NCI-H1092 (cell line): ENCODE data around the gene EIF3M.
A peak's percentile ranks its signal among the peaks of the same experiment; 100 is the strongest.
"Not testable (repeated sequence)": the region's sequence is repeated elsewhere in the genome, so short reads cannot be mapped to it uniquely, and the experiment has no call there.

Source experiments
- DNase-seq: peaks from one replicate; lab custom pipeline; 2025; lab: John Stamatoyannopoulos, UW

Gene EIF3M

DNA sequence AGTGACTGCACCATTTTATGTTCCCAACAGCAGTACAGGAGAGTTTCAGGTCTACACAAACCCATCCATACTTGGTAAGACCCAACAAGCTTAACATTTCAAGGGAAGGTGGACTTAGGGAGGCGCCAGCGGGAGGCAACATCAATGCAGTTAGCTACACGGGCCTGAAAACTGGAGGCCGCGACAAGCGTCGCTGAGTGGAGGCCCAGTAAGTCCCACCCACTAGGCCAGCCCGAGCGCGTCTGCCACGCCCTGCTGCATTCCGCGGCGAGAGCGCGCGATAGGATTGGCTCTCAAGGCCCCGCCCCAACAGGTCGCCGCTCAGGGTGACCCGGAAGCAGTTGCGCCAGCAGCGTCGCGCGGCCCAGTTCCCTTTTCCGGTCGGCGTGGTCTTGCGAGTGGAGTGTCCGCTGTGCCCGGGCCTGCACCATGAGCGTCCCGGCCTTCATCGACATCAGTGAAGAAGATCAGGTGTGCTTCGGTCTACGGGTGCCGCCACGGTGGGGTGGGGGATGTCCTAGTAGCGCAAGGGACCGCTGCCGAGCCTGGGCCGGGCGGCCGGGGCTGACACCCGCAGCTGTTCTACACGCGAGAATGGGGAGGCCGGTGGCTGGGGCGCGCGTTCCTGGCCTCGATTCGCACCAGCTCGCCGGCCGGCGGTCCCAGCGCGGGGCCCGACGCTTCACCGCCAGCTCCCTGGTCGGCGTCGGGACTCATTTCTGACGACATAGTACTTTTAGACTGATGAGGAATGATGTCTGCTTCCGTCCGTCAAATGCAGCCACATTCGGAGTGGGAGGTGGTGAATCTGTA, at the start of gene EIF3M:
Gene EIF3M (plus strand): TSS at position 373 of the 813 bp plus-strand sequence. CDS start 57 bp downstream, at position 430.
- peak; percentile 93 for DNase-seq

DNA sequence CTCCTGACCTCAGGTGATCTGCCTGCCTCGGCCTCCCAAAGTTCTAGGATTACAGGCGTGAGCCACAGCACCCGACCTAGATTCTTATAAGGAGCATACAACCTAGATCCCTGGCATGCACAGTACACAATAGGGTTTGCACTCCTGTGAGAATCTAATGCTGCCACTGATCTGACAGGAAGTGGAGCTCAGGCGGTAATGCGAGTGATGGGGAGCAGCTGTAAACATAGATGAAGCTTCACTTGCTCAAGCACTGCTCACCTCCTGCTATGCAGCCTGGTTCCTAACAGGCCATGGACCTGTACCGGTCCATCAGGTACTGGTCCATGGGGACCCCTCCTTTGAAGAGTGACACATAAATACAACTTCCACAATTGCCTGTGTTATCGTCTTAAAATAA, 44.8 kb upstream of the EIF3M start:
- no peak for DNase-seq

DNA sequence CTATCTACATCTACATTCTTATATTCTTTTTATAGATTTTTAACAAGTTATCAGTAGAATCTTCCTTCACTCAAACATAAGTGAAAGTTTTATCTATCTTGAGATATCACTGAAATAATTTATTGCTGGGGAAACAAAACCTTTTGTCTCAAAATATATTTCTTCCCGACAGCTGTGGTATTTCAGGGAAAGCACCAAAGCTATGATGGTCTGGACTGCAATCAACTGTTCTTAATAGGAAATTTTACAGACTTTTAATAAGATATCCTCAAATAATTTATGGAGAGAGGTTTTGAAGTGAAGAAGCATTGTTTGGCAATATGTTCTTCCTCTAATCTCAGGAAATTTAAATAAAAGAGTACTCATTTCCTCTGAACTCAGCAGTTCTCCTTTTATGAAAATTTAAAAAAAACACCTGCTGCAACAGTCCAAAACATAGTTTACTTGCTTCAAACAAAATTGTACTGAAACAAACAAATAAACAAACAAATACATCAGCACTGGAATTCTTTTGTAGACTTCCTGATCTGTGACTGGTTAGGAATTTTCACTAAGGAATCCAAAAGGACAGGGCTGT, 33.9 kb upstream of the EIF3M start:
- no peak for DNase-seq

DNA sequence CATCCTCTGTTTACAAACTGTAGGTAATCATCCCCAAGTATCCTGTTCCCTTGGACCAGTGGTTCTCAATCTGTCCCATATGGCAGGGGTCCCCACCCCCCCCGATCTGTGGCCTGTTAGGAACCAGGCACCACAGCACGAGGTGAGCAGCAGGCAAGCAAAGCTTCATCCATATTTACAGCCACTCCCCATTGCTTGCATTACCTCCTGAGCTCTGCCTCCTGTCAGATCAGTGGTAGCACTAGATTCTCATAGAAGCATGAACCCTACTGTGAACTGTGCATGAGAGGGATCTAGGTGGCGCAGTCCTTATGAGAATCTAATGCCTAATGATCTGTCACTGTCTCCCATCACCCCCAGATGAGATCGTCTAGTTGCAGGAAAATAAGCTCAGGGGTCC, 33.4 kb upstream of the EIF3M start:
- DNase-seq: no peak

DNA sequence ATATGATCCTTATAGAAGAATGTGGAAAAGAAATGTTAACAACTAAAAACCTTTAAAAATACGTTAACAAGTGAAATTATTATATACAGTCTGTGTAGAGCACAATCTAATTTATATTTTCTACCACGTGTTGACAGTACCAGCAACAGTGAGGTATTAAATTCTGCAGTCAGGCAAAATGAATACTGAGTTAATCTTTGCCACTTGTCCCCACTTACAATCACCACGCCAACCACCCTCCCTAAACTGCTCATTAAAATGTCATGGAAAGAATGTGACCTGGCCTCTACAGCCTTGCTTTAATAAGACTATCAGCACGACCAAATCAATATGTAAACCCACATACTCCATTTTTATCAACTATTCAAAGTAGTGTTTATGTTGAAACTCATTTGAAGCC, 28.5 kb upstream of the EIF3M start:
- no peak for DNase-seq

DNA sequence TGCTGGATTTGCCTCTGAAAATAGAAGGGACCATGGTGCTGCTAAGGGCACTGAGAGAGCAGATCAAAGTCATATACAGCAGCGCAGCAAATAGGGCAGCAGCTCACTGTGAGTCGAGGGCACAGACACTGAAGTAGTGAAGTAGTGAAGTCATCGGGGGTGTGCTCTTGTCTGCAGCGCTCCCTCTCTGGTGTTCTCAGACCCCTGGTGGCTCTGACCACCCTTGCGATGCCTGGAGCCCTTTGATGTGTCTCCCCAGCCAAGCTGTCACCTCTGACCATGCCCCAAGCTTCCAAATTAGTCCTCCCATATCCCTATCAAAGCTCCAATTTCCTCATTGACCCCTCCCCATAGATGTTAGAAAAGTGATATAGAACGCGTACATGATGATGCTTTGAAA, 27.7 kb upstream of the EIF3M start:
- no peak for DNase-seq

DNA sequence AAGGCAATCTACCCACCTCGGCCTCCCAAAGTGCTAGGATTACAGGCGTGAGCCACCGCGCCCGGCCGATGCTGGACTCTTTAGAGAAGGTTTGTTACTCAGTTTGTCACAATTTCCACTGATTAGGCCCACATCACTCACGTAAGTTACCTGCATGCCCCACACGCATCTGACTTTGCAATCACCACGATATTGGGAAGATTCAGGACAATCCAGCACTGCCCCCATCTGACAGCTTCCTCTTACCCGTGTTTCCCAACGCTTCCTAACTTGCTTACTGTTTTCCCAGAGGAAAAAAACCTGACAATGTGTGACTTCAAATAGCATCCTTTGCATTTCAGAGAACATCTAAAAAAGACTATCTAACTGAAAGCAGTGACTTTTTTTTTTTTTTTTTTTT, 21.8 kb upstream of the EIF3M start:
- DNase-seq: no peak

DNA sequence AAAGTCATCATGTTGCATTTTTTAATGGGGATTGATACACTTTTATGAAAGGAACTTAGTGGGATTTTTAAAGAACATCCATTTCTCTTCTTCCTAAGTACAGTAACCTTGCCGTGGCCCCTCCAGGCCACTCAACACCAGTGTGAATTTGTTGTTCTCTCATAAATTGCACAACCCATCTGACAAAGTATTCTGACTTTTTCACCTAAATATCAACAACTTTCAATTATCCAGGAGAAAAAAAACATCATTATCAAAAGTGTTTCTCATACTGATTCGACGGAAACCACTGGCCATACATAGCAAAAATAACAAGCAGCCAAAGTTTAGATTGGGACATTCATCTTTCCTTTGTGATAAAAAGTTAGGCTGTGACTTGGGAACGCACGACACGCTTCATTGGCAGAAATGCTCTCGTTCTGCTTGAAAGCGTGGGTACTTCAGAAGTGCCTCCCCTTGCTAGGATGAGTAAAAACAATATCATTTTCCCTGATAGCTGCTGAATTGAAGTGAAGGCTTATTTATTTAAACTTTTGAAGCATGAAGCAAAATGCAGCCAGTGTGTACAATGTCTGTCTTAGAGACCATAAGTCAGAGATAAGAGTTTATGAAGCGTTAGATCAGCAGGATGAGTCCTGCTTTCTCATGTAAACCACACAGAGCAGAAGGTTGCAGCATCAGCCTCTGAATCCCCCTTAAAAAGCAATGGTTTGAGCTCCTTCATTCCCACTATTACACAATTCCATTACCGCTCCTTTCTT, 20.6 kb upstream of the EIF3M start:
- DNase-seq: no peak

DNA sequence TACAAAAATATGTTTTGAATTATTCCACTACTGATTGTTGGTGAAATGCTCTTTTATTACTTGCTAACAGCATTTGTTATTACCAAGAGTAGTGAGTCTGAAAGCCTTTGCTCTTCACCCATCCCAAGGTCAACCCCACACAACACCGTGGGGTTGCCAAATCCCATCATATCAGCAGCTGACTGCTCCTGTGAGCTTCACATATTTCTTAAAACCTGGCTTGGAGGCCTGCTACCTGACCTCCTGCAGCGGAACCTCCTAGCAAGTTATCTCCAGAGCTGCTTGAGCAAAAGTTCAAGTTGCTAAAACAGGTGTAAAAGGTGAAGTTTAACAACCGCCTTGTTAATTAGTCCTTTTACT, 20.1 kb upstream of the EIF3M start:
- DNase-seq: no peak

DNA sequence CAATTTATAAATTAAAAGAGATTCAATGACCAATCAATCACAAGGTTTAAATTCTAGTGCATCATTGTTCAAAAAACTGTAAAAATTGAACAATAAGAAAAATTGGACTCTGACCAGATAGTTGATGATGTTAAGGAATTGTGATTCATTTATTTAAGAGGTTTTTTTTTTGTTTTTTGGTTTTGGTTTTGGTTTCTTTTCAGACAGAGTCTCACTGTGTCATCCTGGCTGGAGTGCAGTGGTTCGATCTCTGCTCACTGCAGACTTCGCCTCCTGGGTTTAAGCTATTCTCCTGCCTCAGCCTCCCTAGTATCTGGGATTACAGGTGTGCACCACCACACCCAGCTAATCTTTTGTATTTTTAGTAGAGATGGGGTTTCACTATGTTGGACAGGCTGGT, 17.1 kb upstream of the EIF3M start:
- DNase-seq: no peak

DNA sequence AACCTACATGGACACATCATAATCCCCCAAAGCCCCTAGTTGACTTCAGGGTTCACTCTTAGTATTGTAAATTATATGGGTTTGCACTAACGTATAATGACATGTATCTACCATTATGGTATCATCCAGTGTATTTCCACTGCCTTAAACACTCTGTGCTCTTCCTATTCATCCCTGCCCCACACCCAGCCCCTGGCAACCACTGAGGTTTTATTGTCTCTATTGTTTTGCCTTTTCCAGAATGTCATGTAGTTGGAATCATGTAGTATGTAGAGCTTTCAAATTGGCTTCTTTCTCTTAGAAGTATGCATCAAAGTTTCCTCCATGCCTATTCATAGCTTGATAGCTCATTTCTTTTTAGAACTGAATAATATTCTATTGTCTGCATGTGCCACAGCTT, 16.5 kb upstream of the EIF3M start:
- DNase-seq: no peak

DNA sequence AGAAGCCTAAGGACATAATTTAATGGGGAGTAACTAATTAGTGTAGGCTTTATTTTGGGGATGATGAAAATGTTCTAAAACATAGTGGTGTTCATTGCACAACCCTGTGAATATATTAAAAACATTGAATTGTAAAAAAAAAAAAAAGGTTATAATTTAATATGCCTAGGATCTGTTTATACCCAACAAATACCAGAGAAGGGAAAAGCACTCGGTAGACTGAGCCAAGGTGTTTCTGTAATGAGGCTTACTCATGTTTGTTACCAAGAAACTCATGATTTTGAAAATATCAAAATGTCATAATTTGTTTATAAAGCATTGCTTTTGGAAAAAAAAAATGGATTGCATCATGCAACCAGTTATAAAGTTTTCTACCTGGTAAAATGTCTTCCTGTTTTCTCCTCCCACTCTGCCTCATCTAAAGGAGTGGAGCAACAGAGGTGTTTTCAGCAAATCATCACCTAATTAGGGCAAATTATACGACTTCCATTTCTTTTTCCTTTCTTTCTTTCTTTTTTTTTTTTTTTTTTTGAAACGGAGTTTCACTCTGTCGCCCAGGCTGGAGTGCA, 14.2 kb upstream of the EIF3M start:
- DNase-seq: no peak

DNA sequence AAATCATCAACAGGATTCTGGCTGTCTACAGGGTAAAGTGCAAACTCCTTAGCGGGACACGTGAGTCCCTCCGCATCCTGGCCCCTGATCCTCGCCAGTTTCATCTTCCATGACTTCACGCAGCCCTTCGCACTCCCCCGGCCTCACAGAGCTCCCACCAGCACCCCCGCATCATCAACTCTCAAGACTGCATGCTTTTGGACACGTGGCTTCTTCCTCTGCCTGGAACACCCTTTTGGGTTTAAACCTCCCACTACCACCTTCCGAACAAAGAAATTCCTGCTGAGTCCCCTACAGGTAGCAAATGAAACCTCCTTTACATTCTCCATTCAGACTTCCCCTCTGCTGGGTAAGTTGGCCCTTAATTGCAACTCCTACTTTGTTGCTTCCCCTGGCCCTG, 12.6 kb upstream of the EIF3M start:
- DNase-seq: no peak

DNA sequence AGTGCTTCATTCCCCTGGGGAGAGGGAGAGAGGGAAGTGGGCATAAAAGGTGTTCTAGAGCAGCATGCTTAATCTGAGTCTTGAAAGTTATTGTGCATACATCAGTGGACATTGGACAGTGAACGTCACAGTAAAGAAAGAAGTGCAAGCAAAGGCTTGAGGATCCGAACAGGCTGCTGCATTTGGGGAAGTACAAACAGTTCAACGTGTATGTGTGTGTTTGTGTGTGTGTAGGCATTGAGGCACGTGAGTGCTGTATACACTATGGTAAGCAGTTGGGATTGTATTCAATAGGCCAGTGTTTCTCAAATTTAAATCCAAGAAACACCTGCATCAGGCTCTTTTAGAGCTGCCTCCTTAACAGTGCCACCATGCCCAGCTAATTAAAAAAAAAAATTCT, 10.4 kb upstream of the EIF3M start:
- no peak for DNase-seq

DNA sequence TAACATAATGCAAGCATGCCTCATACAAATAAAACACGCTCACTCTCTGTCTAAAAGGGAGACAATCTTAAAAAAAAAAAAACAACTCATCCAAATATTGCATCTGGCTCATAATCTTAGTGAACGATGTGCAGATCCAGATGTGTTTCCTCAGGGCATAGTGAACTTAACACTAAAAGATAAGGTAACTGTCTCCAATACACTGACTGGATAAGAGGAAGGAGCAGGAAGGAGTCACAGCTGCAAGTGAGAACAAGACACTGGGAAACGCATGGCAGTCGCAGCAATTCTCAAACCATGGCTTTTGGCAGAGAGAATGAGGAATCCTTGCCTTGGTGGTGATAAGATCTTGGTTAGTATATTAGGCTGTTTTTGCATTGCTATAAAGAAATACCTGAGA, 9.2 kb upstream of the EIF3M start:
- no peak for DNase-seq

DNA sequence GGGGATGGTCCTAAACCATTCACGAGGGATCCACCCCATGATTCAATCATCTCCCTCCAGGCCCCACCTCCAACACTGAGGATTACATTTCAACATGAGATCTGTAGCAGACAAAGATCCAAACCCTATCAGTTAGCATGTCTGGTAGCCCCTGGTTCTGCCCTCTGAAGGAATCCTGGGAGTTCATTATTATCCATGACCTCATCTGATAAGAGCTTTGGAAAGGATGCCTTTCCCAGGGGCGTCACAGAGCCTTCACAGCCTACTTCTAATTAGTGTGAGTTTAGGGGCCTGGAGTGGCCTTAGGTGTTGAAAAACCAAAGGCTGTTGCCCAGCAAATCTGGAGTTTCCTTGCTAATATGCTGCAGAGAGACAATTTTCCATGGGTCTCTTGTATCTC, 8.6 kb upstream of the EIF3M start:
- DNase-seq: no peak

DNA sequence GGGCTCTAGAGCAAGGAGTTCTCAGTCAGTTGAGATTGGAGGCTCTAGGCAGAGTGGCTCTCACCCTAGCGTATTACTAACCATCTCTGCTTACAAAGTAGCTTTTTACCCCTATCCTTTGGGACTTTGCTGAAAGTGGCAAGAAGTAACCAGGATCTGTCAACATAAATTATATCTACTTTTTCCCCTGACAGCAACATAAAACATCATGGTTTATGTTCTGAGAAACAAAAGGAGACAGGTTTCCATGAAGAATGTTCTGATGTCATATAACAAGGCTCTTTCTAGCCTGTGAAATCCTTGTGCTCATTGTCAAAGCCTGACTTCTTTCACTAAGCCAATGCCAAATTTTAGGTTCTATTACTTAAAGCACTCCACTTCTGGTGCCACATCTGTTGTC, 7.2 kb upstream of the EIF3M start:
- DNase-seq: no peak

DNA sequence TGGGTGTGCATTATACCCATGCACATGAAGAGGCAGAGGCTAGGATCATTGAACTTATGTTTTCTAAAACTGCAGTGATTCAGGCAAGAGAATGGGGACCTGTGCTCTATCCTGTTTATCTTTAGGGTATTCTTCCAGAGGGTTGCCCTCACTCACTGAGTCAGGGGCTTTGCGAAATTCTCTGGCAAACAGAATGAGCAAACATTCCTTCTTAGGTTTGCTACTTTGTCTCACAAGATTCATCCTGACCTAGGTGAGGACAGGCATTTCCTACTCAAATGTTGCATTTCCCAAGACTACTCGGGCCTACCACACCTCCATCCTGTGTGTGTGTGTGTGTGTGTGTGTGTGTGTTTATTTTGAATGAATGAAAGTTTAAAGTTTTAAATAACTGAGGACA, 2.7 kb upstream of the EIF3M start:
- DNase-seq: no peak

DNA sequence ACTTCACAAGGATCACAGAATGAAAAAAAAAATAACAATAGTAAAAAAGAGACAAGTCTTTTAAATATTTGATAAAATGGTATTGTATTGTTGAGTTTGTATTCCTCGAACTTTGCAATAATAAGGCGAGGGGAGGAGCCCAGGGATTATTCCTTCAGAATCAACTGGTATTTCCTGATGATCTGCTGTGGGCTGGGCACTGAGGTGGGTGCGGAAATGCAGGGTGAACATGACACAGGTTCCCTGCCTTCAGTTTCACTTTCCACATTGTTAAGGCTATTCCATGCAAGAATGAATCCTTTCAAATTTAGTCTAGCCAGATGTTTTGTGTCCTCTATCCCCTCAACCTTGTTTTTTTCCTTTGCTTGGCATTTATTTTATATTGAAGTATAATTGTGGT, 2.1 kb upstream of the EIF3M start:
- no peak for DNase-seq

DNA sequence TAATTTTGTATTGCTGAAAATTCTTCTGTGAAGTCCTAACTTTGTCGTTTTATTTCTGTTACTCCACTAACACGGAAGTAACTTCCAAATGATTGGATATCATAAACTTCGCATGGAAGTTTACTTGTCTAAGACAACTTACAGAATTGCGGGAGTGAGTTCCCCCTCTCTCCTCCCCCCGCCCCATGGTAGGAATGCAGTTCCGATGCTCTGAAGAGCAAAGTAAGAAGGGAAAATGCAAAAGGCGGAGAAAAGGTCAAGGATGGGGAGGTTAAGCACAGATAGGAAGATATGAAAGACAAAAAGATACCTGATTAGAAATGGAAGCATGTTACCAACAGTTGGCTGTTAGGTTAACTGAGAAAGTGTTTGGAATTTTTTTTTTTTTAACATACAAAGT, 1.3 kb downstream of the EIF3M start:
- DNase-seq: no peak

DNA sequence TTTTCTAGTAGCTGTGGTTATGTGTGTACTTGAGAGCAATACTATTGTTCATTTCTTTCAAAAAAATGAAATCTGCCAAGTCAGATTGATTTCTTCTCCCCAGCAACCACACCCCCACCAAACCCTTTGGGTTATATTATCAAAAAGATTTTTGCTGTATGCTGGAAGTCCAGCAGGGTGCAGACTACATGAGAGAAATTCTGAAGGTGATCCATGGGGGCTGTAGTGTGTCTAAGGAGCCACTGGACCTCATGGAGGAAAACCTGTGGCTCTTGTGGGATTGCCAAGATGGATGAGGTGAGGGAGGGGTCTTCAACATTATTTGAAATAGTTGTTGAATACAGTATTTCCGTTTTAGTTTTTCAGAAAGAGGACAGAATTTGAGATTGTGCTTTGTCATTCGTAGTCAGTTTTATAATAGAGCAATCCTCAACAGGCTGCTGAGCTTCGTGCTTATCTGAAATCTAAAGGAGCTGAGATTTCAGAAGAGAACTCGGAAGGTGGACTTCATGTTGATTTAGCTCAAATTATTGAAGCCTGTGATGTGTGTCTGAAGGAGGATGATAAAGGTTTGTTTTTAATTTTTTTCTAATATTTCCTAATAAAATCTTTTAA, 3.1 kb downstream of the EIF3M start:
- DNase-seq: no peak

DNA sequence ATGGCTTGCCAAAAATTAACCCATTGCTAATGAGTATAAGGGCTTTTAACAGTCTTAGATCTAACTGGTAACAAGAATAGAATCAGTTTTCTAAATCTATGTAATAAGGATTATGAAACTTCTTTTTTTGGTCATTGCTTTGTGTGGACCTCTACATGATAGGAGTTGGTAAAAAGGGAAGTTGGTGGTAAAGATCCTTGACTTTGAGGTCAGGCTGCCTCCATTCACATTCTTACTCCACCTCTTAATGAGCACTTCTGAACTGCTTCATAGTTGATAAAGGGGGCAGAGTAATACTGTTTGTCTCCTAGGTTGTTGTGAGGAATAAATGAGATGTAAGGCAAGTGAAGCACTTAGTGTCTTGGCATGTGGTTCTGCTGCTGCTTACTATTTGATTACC, 10.6 kb downstream of the EIF3M start:
- no peak for DNase-seq

DNA sequence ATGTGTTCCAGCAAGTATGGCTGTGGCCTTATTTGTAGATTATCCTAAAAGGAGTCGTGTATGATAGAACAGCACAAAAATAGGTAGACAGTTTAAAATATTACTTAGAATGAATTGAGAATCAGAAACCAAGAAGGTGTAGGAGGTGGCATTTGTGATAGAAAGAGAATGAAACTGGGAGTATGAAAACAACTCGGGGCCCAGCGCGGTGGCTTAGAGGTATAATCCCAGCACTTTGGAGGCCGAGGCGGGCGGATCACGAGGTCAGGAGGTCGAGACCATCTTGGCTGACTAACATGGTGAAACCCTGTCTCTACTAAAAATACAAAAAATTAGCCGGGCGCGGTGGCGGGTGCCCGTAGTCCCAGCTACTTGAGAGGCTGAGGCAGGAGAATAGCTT, 12.5 kb downstream of the EIF3M start:
- not testable (repeated sequence) for DNase-seq
